ENCODE measurements around the gene PTK7.
"Not testable (repeated sequence)": the region's sequence is repeated elsewhere in the genome, so short reads cannot be mapped to it uniquely, and the experiment has no call there.

Gene PTK7

GRCh38 chr6:43119482-43119881 lies 43.4 kb downstream of the PTK7 start:
- no peak for DNase-seq (ENCODE audit: low read depth)

GRCh38 chr6:43120101-43120763 lies 44.1 kb downstream of the PTK7 start:
- no peak for DNase-seq (ENCODE audit: low read depth)

GRCh38 chr6:43120944-43121913 lies 45.1 kb downstream of the PTK7 start:
- DNase-seq (ENCODE audit: low read depth) = no peak

GRCh38 chr6:43122146-43122545 lies 46.0 kb downstream of the PTK7 start:
- DNase-seq (ENCODE audit: low read depth) = no peak

- DNase-seq (ENCODE audit: low read depth) = no peak
These were observed 47.6 kb downstream of the PTK7 start for GRCh38 chr6:43123461-43124314.

GRCh38 chr6:43124481-43124880 lies 48.4 kb downstream of the PTK7 start:
- no peak for DNase-seq (ENCODE audit: low read depth)

GRCh38 chr6:43125119-43125518 lies 49.0 kb downstream of the PTK7 start:
- DNase-seq (ENCODE audit: low read depth) = no peak

GRCh38 chr6:43125555-43125954 lies 49.4 kb downstream of the PTK7 start:
- no peak for DNase-seq (ENCODE audit: low read depth)

GRCh38 chr6:43127180-43127579 lies 51.1 kb downstream of the PTK7 start:
- no peak for DNase-seq (ENCODE audit: low read depth)

GRCh38 chr6:43127877-43128276 lies 51.8 kb downstream of the PTK7 start:
- no peak for DNase-seq (ENCODE audit: low read depth)

GRCh38 chr6:43128926-43129325 lies 52.8 kb downstream of the PTK7 start:
- DNase-seq (ENCODE audit: low read depth) = no peak

- no peak for DNase-seq (ENCODE audit: low read depth)
These were observed 53.5 kb downstream of the PTK7 start for GRCh38 chr6:43129434-43130194.

- DNase-seq (ENCODE audit: low read depth) = no peak
These were observed 54.3 kb downstream of the PTK7 start for GRCh38 chr6:43130429-43130828.

GRCh38 chr6:43131379-43131778 lies 55.3 kb downstream of the PTK7 start:
- not testable (repeated sequence) for DNase-seq (ENCODE audit: low read depth)

- DNase-seq (ENCODE audit: low read depth) = no peak
These were observed 62.2 kb downstream of the PTK7 start for GRCh38 chr6:43138267-43138666.

GRCh38 chr6:43139973-43140372 lies 63.9 kb downstream of the PTK7 start:
- not testable (repeated sequence) for DNase-seq (ENCODE audit: low read depth)

GRCh38 chr6:43141644-43142043 lies 65.5 kb downstream of the PTK7 start:
- DNase-seq (ENCODE audit: low read depth) = no peak

- DNase-seq (ENCODE audit: low read depth) = no peak
These were observed 66.0 kb downstream of the PTK7 start for GRCh38 chr6:43142101-43142500.

GRCh38 chr6:43143235-43144128 lies 67.4 kb downstream of the PTK7 start:
- peak; percentile 53 for DNase-seq (ENCODE audit: low read depth)

- no peak for DNase-seq (ENCODE audit: low read depth)
These were observed 68.8 kb downstream of the PTK7 start for GRCh38 chr6:43144879-43145278.

GRCh38 chr6:43146261-43146660 lies 70.1 kb downstream of the PTK7 start:
- DNase-seq (ENCODE audit: low read depth) = no peak
